Endothelial cell of umbilical vein (primary cell): ENCODE results near the gene TEX101. TPM values are rescaled to one million over a fixed set of nuclear protein-coding genes. Genes with fewer than 3 reads are reported as not detected.

ENCODE experiments used
- BruUV-seq: library from RNA; stranded (reverse); fragments of 400-500 nt; replicated peaks from 2 replicates; lab custom pipeline; 2021; lab: Mats Ljungman, UMichigan
- CTCF ChIA-PET: fragments of 300-600, 350-600 bp; sonication (Branson Sonifier 250); formaldehyde crosslinking; loops from one replicate; lab custom pipeline; 2021; ENCODE audit warnings: antibody characterized with exemption, inconsistent platforms; lab: Charles Lee
- POLR2A ChIA-PET: fragments of 300-600, 350-600 bp; sonication (Branson Sonifier 250); formaldehyde crosslinking; loops from one replicate; lab custom pipeline; 2021; ENCODE audit warnings: antibody characterized with exemption, inconsistent platforms; lab: Charles Lee
- DNase-seq: peaks from one replicate; pipeline ENCODE4 v3.0.0-alpha.2; 2011; ENCODE audit warnings: low read depth, low spot score
- FAIRE-seq: peaks from 2 replicates; lab custom pipeline; 2011; peaks lifted over from hg19 to GRCh38; lab: Jason Lieb, UNC
- H2AFZ ChIP-seq: 2 replicates; pipeline ENCODE4 v1.6.0; 2012; ENCODE audit warnings: low read depth, low read length, control low read depth, inconsistent platforms
- H3K27ac ChIP-seq: 2 replicates; pipeline ENCODE4 v1.5.1; 2011; ENCODE audit warnings: low read depth, mild to moderate bottlenecking, control low read depth, low read length, moderate library complexity; ENCODE audit not compliant: insufficient read depth
- H3K27me3 ChIP-seq, 2 experiments: 2 replicates each; pipeline versions ENCODE4 v1.6.0 to v1.6.1; 2011; ENCODE audit warnings: low read length in 2 of 2, mixed read lengths in 1 of 2; ENCODE audit not compliant: control insufficient read depth in 2 of 2, insufficient read depth in 2 of 2
- H3K36me3 ChIP-seq, 2 experiments: 2 replicates in 1 of 2; 3 replicates in 1 of 2; pipeline ENCODE4 v1.5.1; 2011; ENCODE audit warnings: low read length in 2 of 2, mild to moderate bottlenecking in 1 of 2, moderate library complexity in 1 of 2; ENCODE audit not compliant: control insufficient read depth in 2 of 2, insufficient read depth in 2 of 2; ENCODE audit errors: extremely low read depth in 1 of 2
- H3K4me1 ChIP-seq: 3 replicates; pipeline ENCODE4 v1.5.1; 2011; ENCODE audit warnings: mild to moderate bottlenecking, low read length; ENCODE audit not compliant: control insufficient read depth, insufficient read depth; ENCODE audit errors: extremely low read depth
- H3K4me2 ChIP-seq: 2 replicates; pipeline ENCODE4 v1.6.1; 2011; ENCODE audit warnings: low read length, control low read depth, mixed read lengths; ENCODE audit not compliant: insufficient read depth
- H3K4me3 ChIP-seq, 3 experiments: fragments of 200-600 bp in 1 of 3; sonication (generic), shearing (Covaris generic) in 1 of 3; replicated peaks in 1 of 3; 2 replicates each; pipeline ENCODE4 v1.5.1; 2011 to 2016; ENCODE audit warnings: control low read depth in 3 of 3, low read length in 3 of 3, mild to moderate bottlenecking in 2 of 3, inconsistent platforms in 1 of 3, low read depth in 1 of 3, moderate library complexity in 1 of 3; ENCODE audit not compliant: insufficient read depth in 1 of 3
- H3K79me2 ChIP-seq: 2 replicates; pipeline ENCODE4 v1.6.0; 2012; ENCODE audit warnings: low read length, inconsistent platforms; ENCODE audit not compliant: control insufficient read depth, insufficient read depth
- H3K9ac ChIP-seq: replicated peaks from 2 replicates; pipeline ENCODE3; 2011; ENCODE audit warnings: low read length, control low read depth; ENCODE audit not compliant: insufficient read depth; ENCODE audit errors: extremely low read depth
- H3K9me1 ChIP-seq: replicated peaks from 3 replicates; pipeline ENCODE4 v1.6.0; 2011; ENCODE audit warnings: mild to moderate bottlenecking, low read length; ENCODE audit not compliant: control insufficient read depth, insufficient read depth; ENCODE audit errors: extremely low read depth
- H3K9me3 ChIP-seq: replicated peaks from 2 replicates; pipeline ENCODE4 v1.5.1; 2012; ENCODE audit warnings: low read length, inconsistent platforms; ENCODE audit not compliant: control insufficient read depth, insufficient read depth
- H4K20me1 ChIP-seq: replicated peaks from 2 replicates; pipeline ENCODE3; 2011; ENCODE audit warnings: mild to moderate bottlenecking, low read length; ENCODE audit not compliant: control insufficient read depth, insufficient read depth; ENCODE audit errors: extremely low read depth
- EZH2 ChIP-seq: IDR thresholded peaks from 2 replicates; pipeline ENCODE4 v1.6.1; 2012; ENCODE audit warnings: borderline replicate concordance, low read depth, mild to moderate bottlenecking, moderate library complexity, low read length, inconsistent platforms; ENCODE audit not compliant: severe bottlenecking
- FOS ChIP-seq: IDR thresholded peaks from 2 replicates; pipeline ENCODE4 v1.6.1; 2011; ENCODE audit warnings: mild to moderate bottlenecking, low read length, moderate library complexity, borderline replicate concordance; ENCODE audit not compliant: insufficient read depth
- GATA2 ChIP-seq: IDR thresholded peaks from 2 replicates; pipeline ENCODE4 v1.7.0; 2011; ENCODE audit warnings: low read depth, mild to moderate bottlenecking, moderate library complexity, mixed read lengths, low read length; ENCODE audit not compliant: insufficient read length, insufficient read depth
- JUN ChIP-seq: IDR thresholded peaks from 2 replicates; pipeline ENCODE4 v1.6.1; 2011; ENCODE audit warnings: borderline replicate concordance, low read depth; ENCODE audit not compliant: insufficient read length, insufficient read depth
- MYC ChIP-seq: IDR thresholded peaks from one replicate; pipeline ENCODE4 v1.6.1; 2011; ENCODE audit warnings: mild to moderate bottlenecking, low read depth, low read length
- POLR2A ChIP-seq: IDR thresholded peaks from 2 replicates; pipeline ENCODE4 v1.6.1; 2012; ENCODE audit warnings: low read depth, mild to moderate bottlenecking, control low read depth, low read length
- POLR2AphosphoS5 ChIP-seq: IDR thresholded peaks from 2 replicates; pipeline ENCODE4 v1.6.1; 2012; ENCODE audit warnings: low read depth, mild to moderate bottlenecking, control low read depth, low read length, moderate library complexity; ENCODE audit not compliant: insufficient read depth
- dilution Hi-C: fragments of 300-500 bp; cut with MboI; formaldehyde crosslinking; loops from one replicate; pipeline ENCODE4 v1.15.0; 2019; ENCODE audit warnings: low sequenced_read_pairs; ENCODE audit not compliant: extremely low pct_ligation_motif_present
- intact Hi-C: fragments of 100-400 bp; cut with micrococcal nuclease; formaldehyde crosslinking; loops from one replicate; pipeline ENCODE4 v1.10.0; 2022
- polyA plus RNA-seq, 4 experiments: library from polyadenylated mRNA; depleted of rRNA in 3 of 4; stranded (reverse) in 3 of 4; unstranded in 1 of 4; fragments of >200 nt; gene quantifications; 2 replicates each; pipeline versions ENCODE4 v1.2.1 to v1.2.3, GENCODE V29; 2011 to 2012; ENCODE audit warnings: missing spikeins in 1 of 4
- total RNA-seq: library from RNA; stranded (reverse); gene quantifications from 2 replicates; pipeline ENCODE4 v1.2.3, GENCODE V29; 2021
- TF ChIP-seq, protein P1 (sequence below), 2 donors: IDR thresholded peaks; 1 replicate in 1 of 2; 2 replicates in 1 of 2; pipeline ENCODE4 v1.5.1; 2011; ENCODE audit warnings: low read length in 2 of 2, mild to moderate bottlenecking in 2 of 2, moderate library complexity in 2 of 2, control low read depth in 1 of 2, inconsistent platforms in 1 of 2, low read depth in 1 of 2; ENCODE audit not compliant: insufficient read depth in 1 of 2; ENCODE audit errors: extremely low read depth in 1 of 2
- TF ChIP-seq, protein P2 (sequence below): IDR thresholded peaks from 2 replicates; pipeline ENCODE4 v1.6.1; 2011; ENCODE audit not compliant: insufficient read depth, insufficient read length

The TEX101 gene
- total and polyA plus RNA-seq, 2 donors (not counting 3 experiments of a cell fraction or from before 2014, with no cell fraction given), result not detected

DNA sequence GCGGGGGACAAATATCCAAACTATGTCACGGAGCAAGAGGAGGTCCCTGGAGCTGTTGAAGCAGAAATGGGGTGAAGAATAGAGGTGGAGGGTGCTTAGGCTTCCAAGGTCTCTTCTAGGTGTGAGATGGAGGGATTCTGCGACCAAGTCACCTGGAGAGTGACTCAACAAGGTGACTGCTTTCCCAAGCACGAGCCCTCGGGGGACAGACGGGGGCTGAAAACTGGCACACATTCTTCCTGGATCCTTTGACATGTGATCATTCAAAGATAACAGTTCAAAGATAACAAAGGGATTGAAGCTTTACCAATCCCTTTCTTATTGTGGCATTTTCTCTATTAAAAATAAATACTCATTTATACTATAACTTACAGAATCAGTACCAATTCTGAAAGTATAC, 2.2 kb upstream of the TEX101 start:
- TF ChIP-seq GATA2 (no peak), POLR2A (no peak), MYC (no peak), POLR2AphosphoS5 (no peak), EZH2 (no peak), JUN (no peak), FOS (no peak)
- TF ChIP-seq, protein P1, sequence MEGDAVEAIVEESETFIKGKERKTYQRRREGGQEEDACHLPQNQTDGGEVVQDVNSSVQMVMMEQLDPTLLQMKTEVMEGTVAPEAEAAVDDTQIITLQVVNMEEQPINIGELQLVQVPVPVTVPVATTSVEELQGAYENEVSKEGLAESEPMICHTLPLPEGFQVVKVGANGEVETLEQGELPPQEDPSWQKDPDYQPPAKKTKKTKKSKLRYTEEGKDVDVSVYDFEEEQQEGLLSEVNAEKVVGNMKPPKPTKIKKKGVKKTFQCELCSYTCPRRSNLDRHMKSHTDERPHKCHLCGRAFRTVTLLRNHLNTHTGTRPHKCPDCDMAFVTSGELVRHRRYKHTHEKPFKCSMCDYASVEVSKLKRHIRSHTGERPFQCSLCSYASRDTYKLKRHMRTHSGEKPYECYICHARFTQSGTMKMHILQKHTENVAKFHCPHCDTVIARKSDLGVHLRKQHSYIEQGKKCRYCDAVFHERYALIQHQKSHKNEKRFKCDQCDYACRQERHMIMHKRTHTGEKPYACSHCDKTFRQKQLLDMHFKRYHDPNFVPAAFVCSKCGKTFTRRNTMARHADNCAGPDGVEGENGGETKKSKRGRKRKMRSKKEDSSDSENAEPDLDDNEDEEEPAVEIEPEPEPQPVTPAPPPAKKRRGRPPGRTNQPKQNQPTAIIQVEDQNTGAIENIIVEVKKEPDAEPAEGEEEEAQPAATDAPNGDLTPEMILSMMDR (IDR thresholded peaks at IDR 0.05; ENCODE audit: extremely low read depth in 1 of 2, insufficient read depth in 1 of 2, low read depth in 1 of 2, low read length in 2 of 2), result no peak
- TF ChIP-seq, protein P2, sequence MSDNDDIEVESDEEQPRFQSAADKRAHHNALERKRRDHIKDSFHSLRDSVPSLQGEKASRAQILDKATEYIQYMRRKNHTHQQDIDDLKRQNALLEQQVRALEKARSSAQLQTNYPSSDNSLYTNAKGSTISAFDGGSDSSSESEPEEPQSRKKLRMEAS, result no peak
- no peaks in the 10 kb centered on the region for H4K20me1 ChIP-seq
- H3K4me3 ChIP-seq, result no peak overlapping the region
- DNase-seq (no peak), FAIRE-seq (no peak)
- ChIA-PET POLR2A (no interaction called here), CTCF (no interaction called here)
- no peaks in the 10 kb centered on the region for H3K9me1 ChIP-seq
- no peak overlapping the region for H3K27ac ChIP-seq
- H3K36me3 ChIP-seq, result no peaks in the 10 kb centered on the region
- H3K9me3 ChIP-seq, result no peaks in the 10 kb centered on the region
- H3K4me1 ChIP-seq, result no peaks in the 10 kb centered on the region
- intact Hi-C loops, result no loop called here
- dilution Hi-C loops, result no loop called here
- H2AFZ ChIP-seq, result no peak overlapping the region
- H3K9ac ChIP-seq, result no peak overlapping the region
- no peaks in the 10 kb centered on the region for H3K79me2 ChIP-seq
- BruUV-seq, result no TSS peak
- H3K4me2 ChIP-seq, result no peak overlapping the region
- H3K27me3 ChIP-seq, result no peaks in the 10 kb centered on the region
